SK-N-SH (cell line): ENCODE results near the gene MTUS2. TPM values are rescaled to one million over a fixed set of nuclear protein-coding genes. Genes with fewer than 3 reads are reported as not detected.

ENCODE experiments used
- CTCF ChIA-PET: fragments of 300-600, 350-600 bp; formaldehyde crosslinking; extraction: SDS; loops from one replicate; lab custom pipeline; 2021; lab: Yijun Ruan, JAX
- POLR2A ChIA-PET: fragments of 350-600 bp; sonication (Branson Sonifier 250); formaldehyde crosslinking; extraction: SDS; loops from one replicate; lab custom pipeline; 2020; ENCODE audit warnings: antibody characterized with exemption, inconsistent platforms; lab: Yijun Ruan, JAX
- DNase-seq: peaks from one replicate; pipeline ENCODE4 v3.0.0; 2012
- H2AFZ ChIP-seq: fragments of 200-600 bp; sonication (generic); 2 replicates; pipeline ENCODE4 v1.8.1; 2016; ENCODE audit warnings: antibody characterized with exemption, mild to moderate bottlenecking, low read depth
- H3F3A ChIP-seq: fragments of 200-600 bp; sonication (generic); replicated peaks from 2 replicates; pipeline ENCODE3; 2016; ENCODE audit warnings: antibody characterized with exemption, mild to moderate bottlenecking; ENCODE audit not compliant: insufficient read depth
- H3K27ac ChIP-seq, 2 experiments: fragments of 200-500 bp in 1 of 2; fragments of 200-600 bp in 1 of 2; sonication (Bioruptor generic) in 1 of 2; sonication (generic), shearing (Covaris generic) in 1 of 2; 2 replicates each; pipeline versions ENCODE4 v1.5.1 to v1.6.1; 2014 to 2016; ENCODE audit warnings: low read depth in 2 of 2, inconsistent platforms in 1 of 2, low read length in 1 of 2, mild to moderate bottlenecking in 1 of 2, mixed read lengths in 1 of 2
- H3K27me3 ChIP-seq: fragments of 200-600 bp; sonication (generic), shearing (Covaris generic); 2 replicates; pipeline ENCODE4 v1.6.1; 2016; ENCODE audit warnings: mixed run types; ENCODE audit not compliant: insufficient read depth
- H3K36me3 ChIP-seq, 2 experiments: fragments of 200-500 bp in 1 of 2; fragments of 200-600 bp in 1 of 2; sonication (Bioruptor generic) in 1 of 2; sonication (generic) in 1 of 2; replicated peaks in 1 of 2; 2 replicates each; pipeline versions ENCODE3 to v1.5.1; 2014 to 2016; ENCODE audit warnings: low read length in 1 of 2, mild to moderate bottlenecking in 1 of 2; ENCODE audit not compliant: insufficient read depth in 2 of 2, control insufficient read depth in 1 of 2
- H3K4me1 ChIP-seq, 2 experiments: fragments of 200-500 bp in 1 of 2; fragments of 200-600 bp in 1 of 2; sonication (Bioruptor generic) in 1 of 2; sonication (generic), shearing (Covaris generic) in 1 of 2; 2 replicates each; pipeline versions ENCODE4 v1.5.1 to v1.6.1; 2014 to 2016; ENCODE audit warnings: low read depth in 1 of 2, low read length in 1 of 2, mixed run types in 1 of 2; ENCODE audit not compliant: insufficient read depth in 2 of 2, control insufficient read depth in 1 of 2
- H3K4me2 ChIP-seq: fragments of 200-600 bp; sonication (generic), shearing (Covaris generic); 2 replicates; pipeline ENCODE4 v1.6.1; 2017; ENCODE audit warnings: mixed run types
- H3K4me3 ChIP-seq, 2 experiments: fragments of 200-500 bp in 1 of 2; fragments of 200-600 bp in 1 of 2; sonication (Bioruptor generic) in 1 of 2; sonication (generic), shearing (Covaris generic) in 1 of 2; 2 replicates each; pipeline versions ENCODE4 v1.5.1 to v1.8.1; 2014 to 2016; ENCODE audit warnings: low read depth in 2 of 2, inconsistent platforms in 1 of 2, low read length in 1 of 2, mild to moderate bottlenecking in 1 of 2, mixed read lengths in 1 of 2, moderate library complexity in 1 of 2
- H3K79me2 ChIP-seq: fragments of 200-600 bp; sonication (generic); 2 replicates; pipeline ENCODE4 v1.8.1; 2017; ENCODE audit warnings: mild to moderate bottlenecking; ENCODE audit not compliant: insufficient read depth
- H3K9ac ChIP-seq: fragments of 200-600 bp; sonication (generic); 2 replicates; pipeline ENCODE4 v1.6.1; 2017; ENCODE audit warnings: mixed run types
- H3K9me2 ChIP-seq: fragments of 200-600 bp; sonication (generic); 2 replicates; pipeline ENCODE4 v1.6.1; 2017; ENCODE audit warnings: mixed run types
- H3K9me3 ChIP-seq: fragments of 200-600 bp; sonication (generic); 2 replicates; pipeline ENCODE4 v1.6.1; 2017; ENCODE audit warnings: mixed run types, mild to moderate bottlenecking, moderate library complexity
- H4K20me1 ChIP-seq: fragments of 200-600 bp; sonication (generic); 2 replicates; pipeline ENCODE4 v1.6.1; 2017; ENCODE audit warnings: mild to moderate bottlenecking, mixed run types; ENCODE audit not compliant: insufficient read depth
- CHD2 ChIP-seq: fragments of 150-350 bp; IDR thresholded peaks from 2 replicates; pipeline ENCODE4 v1.6.1; 2018; ENCODE audit warnings: low read length; ENCODE audit not compliant: partially characterized antibody
- CTCF ChIP-seq: fragments of 200-600 bp; sonication (generic); IDR thresholded peaks from 2 replicates; pipeline ENCODE4 v1.6.1; 2017; ENCODE audit warnings: antibody characterized with exemption, mild to moderate bottlenecking, moderate library complexity
- ELF1 ChIP-seq: IDR thresholded peaks from 2 replicates; pipeline ENCODE4 v1.4.0; 2012
- EZH2phosphoT487 ChIP-seq: fragments of 200-600 bp; sonication (generic); IDR thresholded peaks from 2 replicates; pipeline ENCODE4 v1.6.1; 2017; ENCODE audit warnings: low read depth, mixed run types, mild to moderate bottlenecking, antibody characterized with exemption, moderate library complexity, borderline replicate concordance
- FOSL2 ChIP-seq: IDR thresholded peaks from 2 replicates; pipeline ENCODE4 v1.4.0; 2012; ENCODE audit warnings: low read depth, mild to moderate bottlenecking, moderate library complexity, borderline replicate concordance
- FOXJ3 ChIP-seq: sonication (generic); formaldehyde crosslinking; IDR thresholded peaks from 2 replicates; pipeline ENCODE4 v1.5.1; 2020; ENCODE audit warnings: mild to moderate bottlenecking, missing genetic modification reagents
- GATA2 ChIP-seq: sonication (generic); formaldehyde crosslinking; IDR thresholded peaks from 2 replicates; pipeline ENCODE4 v1.5.0; 2020; ENCODE audit warnings: mild to moderate bottlenecking, missing genetic modification reagents
- JUND ChIP-seq: IDR thresholded peaks from 2 replicates; pipeline ENCODE4 v1.4.0; 2012
- MEF2A ChIP-seq: IDR thresholded peaks from 2 replicates; pipeline ENCODE4 v1.4.0; 2012; ENCODE audit warnings: low read depth, borderline replicate concordance
- MXI1 ChIP-seq: IDR thresholded peaks from 2 replicates; pipeline ENCODE4 v1.6.1; 2012; ENCODE audit warnings: mild to moderate bottlenecking, low read depth, low read length, improper control_type of control experiment
- NRF1 ChIP-seq: IDR thresholded peaks from 2 replicates; pipeline ENCODE4 v1.6.1; 2012; ENCODE audit warnings: low read depth, mild to moderate bottlenecking, low read length
- PBX3 ChIP-seq: IDR thresholded peaks from 2 replicates; pipeline ENCODE4; 2012
- POLR2AphosphoS5 ChIP-seq: IDR thresholded peaks from 2 replicates; pipeline ENCODE4 v1.6.1; 2012; ENCODE audit warnings: low read depth, low read length
- RXRA ChIP-seq: IDR thresholded peaks from 2 replicates; pipeline ENCODE4 v1.4.0; 2012; ENCODE audit warnings: low read depth, mild to moderate bottlenecking, borderline replicate concordance
- SIN3A ChIP-seq: IDR thresholded peaks from 2 replicates; pipeline ENCODE4 v1.6.1; 2012; ENCODE audit warnings: low read depth, mild to moderate bottlenecking, low read length, moderate library complexity, borderline replicate concordance
- SMC3 ChIP-seq: IDR thresholded peaks from 2 replicates; pipeline ENCODE4 v1.6.1; 2012; ENCODE audit warnings: low read depth, low read length, improper control_type of control experiment
- TCF12 ChIP-seq: IDR thresholded peaks from 2 replicates; pipeline ENCODE4 v1.4.0; 2012
- USF1 ChIP-seq: IDR thresholded peaks from 2 replicates; pipeline ENCODE4 v1.4.0; 2012; ENCODE audit warnings: low read depth, borderline replicate concordance
- USF2 ChIP-seq: fragments of 150-350 bp; IDR thresholded peaks from 2 replicates; pipeline ENCODE4 v1.6.1; 2017; ENCODE audit warnings: antibody characterized with exemption, low read length, low read depth, borderline replicate concordance
- YY1 ChIP-seq: IDR thresholded peaks from 2 replicates; pipeline ENCODE4 v1.4.0; 2012; ENCODE audit warnings: low read depth, mild to moderate bottlenecking
- ZBTB33 ChIP-seq: IDR thresholded peaks from 2 replicates; pipeline ENCODE4 v1.4.0; 2012; ENCODE audit warnings: low read depth, borderline replicate concordance
- WGBS: methylation state at CpG from one replicate; pipeline ENCODE4 v1.1.6; 2017; ENCODE audit warnings: low lambda C conversion rate; 5-methylcytosine and 5-hydroxymethylcytosine counted together
- polyA plus RNA-seq, 3 experiments: library from polyadenylated mRNA; depleted of rRNA; stranded (reverse); fragments of >200 nt; gene quantifications; 2 replicates each; pipeline ENCODE4 v1.2.3, GENCODE V29; 2012

Gene MTUS2
- polyA plus RNA-seq, 1 of the 3 experiments (the other 2 are of a cell fraction): 1.7 TPM

- Histone ChIP-seq H2AFZ (no peak overlapping the region), H3K36me3 (peaks cover 51 to 54% of the 10 kb centered on the region in 2 experiments), H3K4me3 (no peak overlapping the region), H3K4me2 (no peak overlapping the region), H3K9ac (no peak overlapping the region), H3K27ac (0 out of 4 replicates have a peak overlapping the region, but pooled peaks of 1 of the 2 experiments have one; percentile 67), H3K27me3 (no peaks in the 10 kb centered on the region), H3K9me3 (no peaks in the 10 kb centered on the region), H3K79me2 (peaks cover 33% of the 10 kb centered on the region), H3K4me1 (peaks cover 0 to 20% of the 10 kb centered on the region in 2 experiments; a peak in 2 of 4 replicates), H3F3A (peaks cover 16% of the 10 kb centered on the region), H4K20me1 (no peaks in the 10 kb centered on the region), H3K9me2 (no peaks in the 10 kb centered on the region)
- TF ChIP-seq EZH2phosphoT487 (no peak), ZBTB33 (no peak), CTCF (no peak), RXRA (no peak), SIN3A (no peak), YY1 (no peak)
- no peak for DNase-seq
- 96% methylated on average over 15 of the region's 23 CpGs for WGBS
- ChIA-PET POLR2A (no interaction called here), CTCF (interaction anchor here (0.6 to 1.6 kb wide), 3 partner anchors 9 to 15 kb away, joined by 3 to 6 read pairs (median 3); no protein-coding TSS in a partner anchor)
These were observed 703.2 kb downstream of the MTUS2 start for GRCh38 chr13:29523199-29523961.

GRCh38 chr13:29524176-29524575, 704.0 kb downstream of the MTUS2 start:
- no peak overlapping the region for H3K9ac ChIP-seq
- H3K27me3 ChIP-seq: no peaks in the 10 kb centered on the region
- ChIA-PET POLR2A (no interaction called here), CTCF (interaction anchor here (0.6 kb wide), 1 partner anchor 14 kb away, joined by 3 read pairs; no protein-coding TSS in a partner anchor)
- H3K9me2 ChIP-seq: no peaks in the 10 kb centered on the region
- H4K20me1 ChIP-seq: no peaks in the 10 kb centered on the region
- no peaks in the 10 kb centered on the region for H3K9me3 ChIP-seq
- H3K79me2 ChIP-seq: peaks cover 41% of the 10 kb centered on the region
- H2AFZ ChIP-seq: no peak overlapping the region
- no peak overlapping the region for H3K27ac ChIP-seq
- WGBS: 97% methylated on average over 17 of the region's 17 CpGs
- DNase-seq: no peak
- peaks cover 0 to 20% of the 10 kb centered on the region in 2 experiments; a peak in 2 of 4 replicates for H3K4me1 ChIP-seq
- H3K4me2 ChIP-seq: no peak overlapping the region
- H3K4me3 ChIP-seq: no peak overlapping the region
- H3K36me3 ChIP-seq: peaks cover 52 to 57% of the 10 kb centered on the region in 2 experiments
- peaks cover 16% of the 10 kb centered on the region for H3F3A ChIP-seq
- TF ChIP-seq ELF1 (no peak), JUND (no peak), MEF2A (no peak), FOSL2 (no peak), FOXJ3 (CRISPR knock-in tag) (no peak), USF1 (no peak), SMC3 (no peak), NRF1 (no peak), GATA2 (CRISPR knock-in tag) (no peak), POLR2AphosphoS5 (no peak), USF2 (no peak), SIN3A (no peak), CHD2 (no peak), TCF12 (no peak), RXRA (no peak), PBX3 (no peak), MXI1 (no peak)
